Peyer's patch (tissue), 4 donors: ENCODE measurements around the gene NPTX1. TPM values are rescaled to one million over a fixed set of nuclear protein-coding genes. Genes with fewer than 3 reads are reported as not detected.

Experiments
- DNase-seq, 3 donors: peaks; one replicate each; pipeline ENCODE4 v3.0.0-alpha.2; 2017 to 2019
- H3K27ac ChIP-seq, 4 donors: fragments of 200-600 bp; sonication (generic); one replicate each; pipeline ENCODE4 v1.5.1; 2016 to 2019
- H3K27me3 ChIP-seq, 2 donors: fragments of 200-600 bp; sonication (generic); one replicate each; pipeline ENCODE4 v1.5.1; 2019
- H3K36me3 ChIP-seq, 3 donors: fragments of 200-600 bp; sonication (generic); one replicate each; pipeline ENCODE4 v1.5.1; 2016 to 2019
- H3K4me1 ChIP-seq, 4 donors: fragments of 200-600 bp; sonication (generic); one replicate each; pipeline ENCODE4 v1.5.1; 2016 to 2019
- H3K4me3 ChIP-seq, 4 donors: fragments of 200-600 bp; sonication (generic); 1 replicate in 3 of 4; 2 replicates in 1 of 4; pipeline ENCODE4 v1.5.1; 2016 to 2019; ENCODE audit warnings: mild to moderate bottlenecking in 1 of 4
- H3K9me3 ChIP-seq, 4 donors: fragments of 200-600 bp; sonication (generic); one replicate each; pipeline ENCODE4 v1.5.1; 2016 to 2019; ENCODE audit warnings: mild to moderate bottlenecking in 1 of 4
- POLR2A ChIP-seq, 2 donors: fragments of 450-650 bp; IDR thresholded peaks; one replicate each; pipeline ENCODE4 v1.5.1; 2017; ENCODE audit warnings: antibody characterized with exemption in 2 of 2, mild to moderate bottlenecking in 2 of 2, moderate library complexity in 2 of 2
- small RNA-seq, 2 donors: library from RNA; depleted of rRNA; stranded (forward); fragments of <200 nt; gene quantifications; one replicate each; pipeline ENCODE3, GENCODE V24; 2016
- total RNA-seq, 4 donors: library from RNA; depleted of rRNA; stranded (reverse); fragments of >200 nt; gene quantifications; one replicate each; pipeline ENCODE4 v1.1.0, GENCODE V29; 2016
- TF ChIP-seq, protein P1 (sequence below), 6 experiments: fragments of 450-650 bp in 4 of 6; fragments of 200-600 bp in 2 of 6; sonication (generic) in 1 of 6; IDR thresholded peaks; one replicate each; pipeline ENCODE4 v1.5.1; 2017 to 2019; ENCODE audit warnings: antibody characterized with exemption in 6 of 6, mild to moderate bottlenecking in 3 of 6, moderate library complexity in 1 of 6

The NPTX1 gene
- total RNA-seq, 4 donors from 2014 or later: 0.80 to 1.8 TPM; not detected in 2

DNA sequence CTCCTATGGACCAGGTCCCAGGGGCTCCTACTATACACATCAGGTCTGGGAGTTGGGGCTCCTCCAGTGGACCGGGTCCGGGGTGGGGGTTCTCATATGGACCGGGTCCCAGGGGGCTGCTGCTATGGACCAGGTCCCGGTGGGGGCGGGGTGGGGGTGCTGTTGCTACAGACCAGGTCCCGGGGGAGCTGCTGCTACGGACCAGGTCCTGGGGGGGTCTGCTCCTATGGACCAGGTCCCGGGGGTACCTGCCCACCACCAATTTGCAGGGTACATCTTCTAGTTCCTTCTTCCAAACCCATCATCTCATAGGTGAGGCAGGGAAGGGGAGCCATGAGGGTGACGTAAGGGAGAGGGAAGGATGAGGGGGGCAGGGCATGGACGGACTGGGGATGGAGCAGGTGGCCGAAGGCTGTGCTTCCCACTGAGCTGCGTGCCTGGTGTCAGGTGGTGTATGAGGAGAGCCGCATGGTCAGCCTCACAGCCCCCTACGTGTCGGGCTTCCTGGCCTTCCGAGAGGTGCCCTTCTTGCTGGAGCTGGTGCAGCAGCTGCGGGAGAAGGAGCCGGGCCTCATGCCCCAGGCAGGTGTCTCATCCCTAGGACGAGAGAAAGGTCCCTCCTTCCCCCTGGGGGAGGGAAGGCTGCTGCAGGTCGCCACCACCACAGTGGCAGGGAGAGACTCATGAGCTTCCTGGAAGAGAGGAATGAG is 54.9 kb downstream of the NPTX1 start:
- Histone ChIP-seq H3K27ac (no peak overlapping the region), H3K4me3 (no peak overlapping the region), H3K27me3 (no peaks in the 10 kb centered on the region), H3K9me3 (no peaks in the 10 kb centered on the region), H3K4me1 (peaks cover 0 to 7% (median 2%) of the 10 kb centered on the region in 4 donors), H3K36me3 (peaks cover 0 to 14% (median 0%) of the 10 kb centered on the region in 3 donors)
- DNase-seq: no peak
- TF ChIP-seq, protein P1, sequence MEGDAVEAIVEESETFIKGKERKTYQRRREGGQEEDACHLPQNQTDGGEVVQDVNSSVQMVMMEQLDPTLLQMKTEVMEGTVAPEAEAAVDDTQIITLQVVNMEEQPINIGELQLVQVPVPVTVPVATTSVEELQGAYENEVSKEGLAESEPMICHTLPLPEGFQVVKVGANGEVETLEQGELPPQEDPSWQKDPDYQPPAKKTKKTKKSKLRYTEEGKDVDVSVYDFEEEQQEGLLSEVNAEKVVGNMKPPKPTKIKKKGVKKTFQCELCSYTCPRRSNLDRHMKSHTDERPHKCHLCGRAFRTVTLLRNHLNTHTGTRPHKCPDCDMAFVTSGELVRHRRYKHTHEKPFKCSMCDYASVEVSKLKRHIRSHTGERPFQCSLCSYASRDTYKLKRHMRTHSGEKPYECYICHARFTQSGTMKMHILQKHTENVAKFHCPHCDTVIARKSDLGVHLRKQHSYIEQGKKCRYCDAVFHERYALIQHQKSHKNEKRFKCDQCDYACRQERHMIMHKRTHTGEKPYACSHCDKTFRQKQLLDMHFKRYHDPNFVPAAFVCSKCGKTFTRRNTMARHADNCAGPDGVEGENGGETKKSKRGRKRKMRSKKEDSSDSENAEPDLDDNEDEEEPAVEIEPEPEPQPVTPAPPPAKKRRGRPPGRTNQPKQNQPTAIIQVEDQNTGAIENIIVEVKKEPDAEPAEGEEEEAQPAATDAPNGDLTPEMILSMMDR (IDR thresholded peaks at IDR 0.05): no peak
- no peak for TF ChIP-seq POLR2A (IDR thresholded peaks at IDR 0.05)

DNA sequence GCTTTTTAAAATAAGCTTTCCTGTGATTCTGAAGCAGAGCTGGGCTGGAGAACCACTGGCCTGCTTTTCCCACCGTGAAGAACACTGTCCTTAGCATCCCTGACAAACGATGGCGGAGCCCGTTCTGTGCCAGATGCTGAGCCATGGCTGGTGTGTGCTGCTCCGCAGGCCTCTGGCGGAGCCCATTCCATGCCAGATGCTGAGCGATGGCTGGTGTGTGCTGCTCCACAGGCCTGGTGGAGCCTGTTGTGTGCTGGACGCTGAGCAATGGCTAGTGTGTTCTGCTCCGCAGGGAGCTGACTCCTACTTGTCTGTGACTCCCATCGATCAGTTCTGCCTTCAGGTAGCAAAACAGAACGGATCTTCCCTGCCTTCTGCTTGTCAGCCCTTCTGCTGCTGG is 57.2 kb downstream of the NPTX1 start:
- Histone ChIP-seq H3K36me3 (peaks cover 0 to 14% (median 0%) of the 10 kb centered on the region in 3 donors), H3K27me3 (no peaks in the 10 kb centered on the region), H3K9me3 (no peaks in the 10 kb centered on the region), H3K4me1 (peaks cover 0 to 20% (median 6%) of the 10 kb centered on the region in 4 donors), H3K4me3 (no peak overlapping the region), H3K27ac (no peak overlapping the region)
- DNase-seq: no peak
- TF ChIP-seq, protein P1 (IDR thresholded peaks at IDR 0.05): no peak
- no peak for TF ChIP-seq POLR2A (IDR thresholded peaks at IDR 0.05)

DNA sequence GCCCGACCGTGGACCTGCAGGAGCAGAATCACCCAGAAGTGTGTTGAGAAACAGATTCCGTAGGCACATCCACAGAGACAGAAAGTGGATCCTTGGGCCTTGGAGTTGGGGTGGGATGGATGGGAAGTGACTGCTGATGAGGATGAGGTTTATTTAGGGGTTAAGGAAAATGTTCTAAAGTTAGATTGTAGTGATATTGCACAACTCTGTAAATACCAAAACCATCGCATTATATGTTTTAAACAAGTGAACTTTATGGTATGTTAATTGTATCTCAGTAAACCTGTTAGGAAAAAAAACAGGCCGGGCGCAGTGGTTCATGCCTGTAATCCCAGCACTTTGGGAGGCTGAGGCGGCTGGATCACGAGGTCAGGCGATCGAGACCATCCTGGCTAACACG is 57.8 kb downstream of the NPTX1 start:
- H3K36me3 ChIP-seq: peaks cover 0 to 14% (median 0%) of the 10 kb centered on the region in 3 donors
- no peak overlapping the region for H3K4me3 ChIP-seq
- no peaks in the 10 kb centered on the region for H3K9me3 ChIP-seq
- DNase-seq: no peak
- no peaks in the 10 kb centered on the region for H3K27me3 ChIP-seq
- peaks cover 0 to 27% (median 5%) of the 10 kb centered on the region in 4 donors for H3K4me1 ChIP-seq
- TF ChIP-seq POLR2A (IDR thresholded peaks at IDR 0.05): no peak
- TF ChIP-seq, protein P1 (IDR thresholded peaks at IDR 0.05): no peak
- no peak overlapping the region for H3K27ac ChIP-seq

Small RNA genes lying within 50 kb of the gene (small RNA-seq; reads per million reads assigned to genes)
- gene AC120024.2 (0 reads per million in 2 donors), gene AC120024.3 (0 reads per million in 2 donors), gene MIR4730 (0 reads per million in 2 donors)

Other genes with a start within 250 kb of the NPTX1 start
- gene RNF213, start 215.8 kb downstream of the NPTX1 start, total RNA-seq: 100 to 1,000 TPM; 187 to 404 (median 293) TPM
- 10 to 100 TPM; 13.2 to 72.6 (median 36.8) TPM for gene ENDOV, start 61.4 kb downstream of the NPTX1 start, total RNA-seq
- 10 to 100 TPM; 42.4 to 73.6 (median 64.2) TPM for gene RPTOR, start 68.2 kb upstream of the NPTX1 start, total RNA-seq